Measurements from ENCODE around the gene RFX2.
"Not testable (repeated sequence)": the region's sequence is repeated elsewhere in the genome, so short reads cannot be mapped to it uniquely, and the experiment has no call there.

RFX2 gene

GRCh38 chr19:6110360-6110977 is at the start of gene RFX2:
TSS of gene RFX2 (minus strand) at chr19:6110500. CDS start at chr19:6047496, 63,004 bp downstream.
- peak; percentile 99 for DNase-seq (ENCODE audit: low read depth)

GRCh38 chr19:6156033-6156432 is 45.7 kb upstream of the RFX2 start:
- no peak for DNase-seq (ENCODE audit: low read depth)

GRCh38 chr19:6150289-6150688 is 40.0 kb upstream of the RFX2 start:
- no peak for DNase-seq (ENCODE audit: low read depth)

- DNase-seq (ENCODE audit: low read depth): no peak
Observed at GRCh38 chr19:6141217-6141616, 30.9 kb upstream of the RFX2 start.

GRCh38 chr19:6138511-6138910 is 28.2 kb upstream of the RFX2 start:
- DNase-seq (ENCODE audit: low read depth): no peak

GRCh38 chr19:6138066-6138465 is 27.8 kb upstream of the RFX2 start:
- DNase-seq (ENCODE audit: low read depth): no peak

- DNase-seq (ENCODE audit: low read depth): no peak
Observed at GRCh38 chr19:6133231-6133630, 22.9 kb upstream of the RFX2 start.

- DNase-seq (ENCODE audit: low read depth): no peak
Observed at GRCh38 chr19:6132482-6132881, 22.2 kb upstream of the RFX2 start.

- no peak for DNase-seq (ENCODE audit: low read depth)
Observed at GRCh38 chr19:6127716-6128335, 17.5 kb upstream of the RFX2 start.

GRCh38 chr19:6126335-6126974 is 16.2 kb upstream of the RFX2 start:
- no peak for DNase-seq (ENCODE audit: low read depth)

- peak; percentile 35 for DNase-seq (ENCODE audit: low read depth)
Observed at GRCh38 chr19:6125571-6125989, 15.3 kb upstream of the RFX2 start.

- no peak for DNase-seq (ENCODE audit: low read depth)
Observed at GRCh38 chr19:6119031-6119430, 8.7 kb upstream of the RFX2 start.

GRCh38 chr19:6118043-6118442 is 7.7 kb upstream of the RFX2 start:
- no peak for DNase-seq (ENCODE audit: low read depth)

GRCh38 chr19:6117534-6117933 is 7.2 kb upstream of the RFX2 start:
- DNase-seq (ENCODE audit: low read depth): no peak

GRCh38 chr19:6116749-6117430 is 6.6 kb upstream of the RFX2 start:
- DNase-seq (ENCODE audit: low read depth): no peak

GRCh38 chr19:6115992-6116391 is 5.7 kb upstream of the RFX2 start:
- DNase-seq (ENCODE audit: low read depth): no peak

GRCh38 chr19:6113616-6114188 is 3.4 kb upstream of the RFX2 start:
- no peak for DNase-seq (ENCODE audit: low read depth)

- DNase-seq (ENCODE audit: low read depth): no peak
Observed at GRCh38 chr19:6109947-6110346, 353 bp downstream of the RFX2 start.

GRCh38 chr19:6108721-6109633 is 1.3 kb downstream of the RFX2 start:
- DNase-seq (ENCODE audit: low read depth): peak; percentile 36

- not testable (repeated sequence) for DNase-seq (ENCODE audit: low read depth)
Observed at GRCh38 chr19:6106643-6107294, 3.5 kb downstream of the RFX2 start.

GRCh38 chr19:6105444-6105843 is 4.9 kb downstream of the RFX2 start:
- no peak for DNase-seq (ENCODE audit: low read depth)

All from activated T-cell treated with anti-CD3 and anti-CD28 coated beads for 48 hours (primary cell).